B cell (primary cell): ENCODE data around the gene PREX1.

Source experiments
- EZH2 ChIP-seq: IDR thresholded peaks from 2 replicates; pipeline ENCODE4 v1.6.1; 2012; ENCODE audit warnings: borderline replicate concordance, low read depth, mild to moderate bottlenecking, moderate library complexity, low read length; ENCODE audit not compliant: insufficient read depth, poor library complexity, severe bottlenecking
- TF ChIP-seq, protein P1 (sequence below): fragments of 200-600 bp; IDR thresholded peaks from one replicate; pipeline ENCODE4 v1.8.0; 2022; ENCODE audit warnings: antibody characterized with exemption, mild to moderate bottlenecking

GRCh38 chr20:48841875-48842529, 14.2 kb upstream of the PREX1 start:
- TF ChIP-seq, protein P1, sequence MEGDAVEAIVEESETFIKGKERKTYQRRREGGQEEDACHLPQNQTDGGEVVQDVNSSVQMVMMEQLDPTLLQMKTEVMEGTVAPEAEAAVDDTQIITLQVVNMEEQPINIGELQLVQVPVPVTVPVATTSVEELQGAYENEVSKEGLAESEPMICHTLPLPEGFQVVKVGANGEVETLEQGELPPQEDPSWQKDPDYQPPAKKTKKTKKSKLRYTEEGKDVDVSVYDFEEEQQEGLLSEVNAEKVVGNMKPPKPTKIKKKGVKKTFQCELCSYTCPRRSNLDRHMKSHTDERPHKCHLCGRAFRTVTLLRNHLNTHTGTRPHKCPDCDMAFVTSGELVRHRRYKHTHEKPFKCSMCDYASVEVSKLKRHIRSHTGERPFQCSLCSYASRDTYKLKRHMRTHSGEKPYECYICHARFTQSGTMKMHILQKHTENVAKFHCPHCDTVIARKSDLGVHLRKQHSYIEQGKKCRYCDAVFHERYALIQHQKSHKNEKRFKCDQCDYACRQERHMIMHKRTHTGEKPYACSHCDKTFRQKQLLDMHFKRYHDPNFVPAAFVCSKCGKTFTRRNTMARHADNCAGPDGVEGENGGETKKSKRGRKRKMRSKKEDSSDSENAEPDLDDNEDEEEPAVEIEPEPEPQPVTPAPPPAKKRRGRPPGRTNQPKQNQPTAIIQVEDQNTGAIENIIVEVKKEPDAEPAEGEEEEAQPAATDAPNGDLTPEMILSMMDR = no peak
- TF ChIP-seq EZH2 = no peak
